Globus pallidus (tissue), 1 donor: ENCODE data around the gene OIP5.
"Not testable (repeated sequence)": the region's sequence is repeated elsewhere in the genome, so short reads cannot be mapped to it uniquely, and the experiment has no call there.

ENCODE experiments used
- DNase-seq: peaks from one replicate; pipeline ENCODE4 v3.0.0-alpha.2; 2015; ENCODE audit warnings: low spot score

The OIP5 gene

GRCh38 chr15:41332194-41333025 lies at the start of gene OIP5, which contains the start of gene NUSAP1:
OIP5 (minus strand) TSS chr15:41332591; CDS start chr15:41332561, 30 bp downstream.
NUSAP1 (plus strand) TSS chr15:41332881; CDS start chr15:41332958, 77 bp downstream.
- peak; percentile 94 for DNase-seq

DNA sequence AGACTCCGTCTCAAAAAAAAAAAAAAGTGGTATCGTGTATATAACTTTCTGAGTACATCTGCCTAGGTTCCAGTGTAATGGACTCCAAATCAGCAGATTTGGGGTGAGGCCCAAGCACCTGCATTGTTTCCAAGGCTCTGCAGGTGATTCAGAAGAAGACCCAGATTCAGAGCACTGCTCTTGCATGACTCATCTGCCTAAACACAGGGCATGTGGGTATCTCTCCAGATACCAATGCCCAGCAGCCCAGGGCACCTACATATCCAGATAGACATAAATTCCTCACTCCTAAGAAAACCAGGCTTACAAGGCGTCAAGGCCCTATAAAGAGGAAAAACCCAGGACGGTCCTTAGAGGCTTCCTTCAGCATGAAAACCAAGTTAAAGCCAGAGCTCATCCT lies 45.6 kb upstream of the OIP5 start:
- DNase-seq, result no peak

DNA sequence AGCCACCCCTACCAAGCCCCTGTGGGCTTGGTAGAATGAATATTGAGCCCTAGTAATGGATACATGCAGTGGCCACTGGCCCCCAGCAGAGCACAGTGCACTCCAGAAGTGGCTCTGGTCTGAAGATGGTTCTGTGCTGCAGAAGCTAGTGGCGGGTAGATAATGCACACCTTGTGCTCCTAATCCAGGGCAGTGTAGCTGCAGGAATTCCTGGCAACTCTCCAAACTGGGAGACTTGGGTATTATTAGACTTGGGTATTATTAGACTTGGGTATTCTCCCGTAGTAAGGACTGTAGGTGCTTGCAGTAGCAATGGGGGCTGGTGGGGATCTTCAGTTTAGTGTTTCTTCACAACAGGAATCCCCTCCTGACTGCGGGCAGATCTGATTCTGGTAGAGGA lies 35.0 kb upstream of the OIP5 start:
- no peak for DNase-seq

GRCh38 chr15:41354371-41354770 lies 22.0 kb upstream of the OIP5 start:
- DNase-seq, result no peak

DNA sequence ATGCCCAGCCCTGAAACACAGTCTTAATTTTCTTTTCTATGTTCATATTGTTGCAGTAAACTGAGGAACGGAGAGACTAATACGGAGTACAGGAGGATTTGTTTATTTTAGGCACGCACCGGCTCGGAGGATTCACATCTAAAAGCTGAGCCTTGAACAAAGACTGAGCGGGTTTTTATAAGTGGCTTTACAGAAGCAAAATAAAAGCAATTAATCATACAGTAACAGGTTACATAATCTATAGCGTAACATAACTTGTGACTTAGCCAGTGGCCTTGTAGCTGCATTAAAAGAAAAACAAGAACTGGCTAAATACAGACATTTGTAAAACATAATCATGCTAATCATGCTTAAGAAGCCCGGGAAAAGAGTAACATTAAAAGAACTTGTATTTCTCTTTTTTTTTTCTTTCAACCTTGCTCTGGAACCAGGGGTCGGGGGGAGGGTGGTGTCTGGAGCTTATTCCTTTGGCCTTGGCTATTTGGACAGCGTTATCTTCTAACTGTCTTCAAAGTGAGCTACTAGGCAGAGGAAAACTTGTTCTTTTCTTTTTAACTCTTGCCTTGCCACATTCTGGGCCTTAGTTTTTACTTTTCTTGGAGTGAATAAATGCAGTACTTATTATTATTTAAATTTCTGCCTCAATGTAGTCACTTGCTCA lies 17.8 kb upstream of the OIP5 start:
- DNase-seq, result no peak

DNA sequence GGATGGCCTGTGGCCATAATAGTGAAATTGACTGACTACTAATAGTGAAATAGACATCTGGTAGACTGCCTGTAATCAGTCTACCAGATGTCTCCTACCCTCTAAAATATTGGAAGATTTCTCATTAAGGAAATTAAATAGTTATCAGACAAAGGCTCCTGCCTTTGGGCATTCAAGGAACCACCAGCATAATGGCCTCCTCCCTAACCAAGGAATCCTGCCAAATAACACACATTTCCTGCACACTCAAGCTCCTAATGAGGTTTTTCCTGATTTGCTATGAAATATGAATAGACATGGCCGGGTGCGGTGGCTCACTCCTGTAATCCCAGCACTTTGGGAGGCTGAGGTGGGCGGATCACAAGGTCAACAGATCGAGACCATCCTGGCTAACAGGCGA lies 14.8 kb upstream of the OIP5 start:
- DNase-seq, result no peak

DNA sequence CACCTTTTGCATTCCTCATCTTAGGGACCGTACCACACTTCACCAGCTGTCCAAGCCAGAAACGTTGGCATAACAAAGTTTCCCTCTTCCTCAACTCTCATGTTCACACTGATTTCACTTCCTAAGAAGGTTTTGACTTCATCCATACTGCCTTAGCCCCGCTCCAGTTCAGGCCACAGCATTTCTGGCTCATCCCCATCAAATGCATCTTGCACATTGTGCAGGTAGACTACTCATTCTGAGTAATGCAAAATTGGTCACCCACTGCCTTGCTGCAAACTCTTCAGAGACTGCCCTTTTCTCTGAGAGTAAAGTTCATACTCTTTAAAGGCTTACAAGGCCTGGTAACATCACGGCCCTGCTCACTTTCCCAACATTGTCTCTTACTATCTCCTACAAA lies 9.1 kb upstream of the OIP5 start:
- no peak for DNase-seq

GRCh38 chr15:41340189-41340695 lies 7.9 kb upstream of the OIP5 start:
- no peak for DNase-seq

GRCh38 chr15:41337631-41338522 lies 5.5 kb upstream of the OIP5 start:
- no peak for DNase-seq

DNA sequence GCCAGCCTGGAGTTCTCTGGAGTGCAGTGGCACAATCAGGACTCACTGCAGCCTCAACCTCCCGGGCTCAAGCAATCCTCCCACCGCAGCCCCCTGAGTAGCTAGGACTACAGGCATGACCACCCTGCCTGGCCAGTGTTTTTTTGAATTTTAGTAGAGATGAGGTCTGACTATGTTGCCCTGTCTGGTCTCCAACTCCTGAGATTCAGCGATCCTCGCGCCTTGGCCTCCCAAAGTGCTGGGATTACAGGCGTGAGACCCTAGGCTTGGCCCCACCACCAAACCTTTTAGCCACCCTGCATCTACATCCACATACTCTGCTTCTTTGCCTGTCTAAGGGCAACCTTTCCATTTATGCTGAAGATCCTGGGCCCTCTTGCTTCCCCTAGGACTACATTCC lies 4.7 kb upstream of the OIP5 start:
- no peak for DNase-seq

DNA sequence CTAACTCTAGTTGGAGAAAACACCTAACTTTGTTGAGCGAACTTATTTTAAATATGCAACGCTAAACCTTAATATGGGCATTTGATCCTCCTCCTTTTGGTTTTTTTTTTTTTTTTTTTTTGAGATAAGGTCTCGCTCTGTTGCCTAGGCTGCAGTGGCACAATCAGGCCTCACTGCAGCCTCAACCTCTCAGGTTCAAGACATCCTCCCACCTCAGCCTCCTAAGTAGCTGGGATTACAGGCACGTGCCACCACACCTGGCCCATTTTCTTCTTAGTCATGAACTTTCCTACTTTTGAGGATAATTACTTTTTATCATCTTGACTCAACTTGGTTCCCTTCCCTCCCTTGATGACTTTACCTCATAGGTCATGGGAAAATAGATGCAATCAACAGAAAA lies 4.2 kb upstream of the OIP5 start:
- DNase-seq, result no peak

GRCh38 chr15:41334293-41335120 lies 2.1 kb upstream of the OIP5 start:
- no peak for DNase-seq

DNA sequence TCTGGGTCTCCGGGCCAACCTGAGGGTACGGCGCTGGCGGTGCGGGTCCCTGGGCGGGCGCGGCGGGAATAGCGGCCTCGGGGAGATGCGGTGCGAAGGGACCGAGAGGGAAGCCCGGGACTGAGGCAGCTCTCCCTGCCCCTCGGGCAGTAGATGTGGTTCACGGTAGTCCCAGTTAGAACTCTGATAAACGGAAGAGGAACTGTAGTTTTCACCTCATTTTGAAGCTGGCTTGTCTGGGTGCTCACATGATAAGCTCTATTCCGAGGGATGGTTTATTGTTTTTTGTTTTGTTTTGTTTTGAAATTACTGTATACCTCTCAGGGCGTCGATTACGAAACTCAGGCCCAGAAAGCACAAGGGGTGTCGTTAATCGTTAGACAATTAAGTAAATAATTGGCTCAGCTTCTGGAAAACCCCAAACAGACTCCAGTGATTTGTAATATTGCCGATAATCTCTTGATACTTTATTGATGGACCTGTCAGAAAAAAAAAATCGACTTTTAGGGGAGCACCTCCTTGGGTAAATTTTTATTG lies 703 bp upstream of the OIP5 start:
- no peak for DNase-seq

GRCh38 chr15:41331833-41332193 lies 578 bp downstream of the OIP5 start:
- no peak for DNase-seq

DNA sequence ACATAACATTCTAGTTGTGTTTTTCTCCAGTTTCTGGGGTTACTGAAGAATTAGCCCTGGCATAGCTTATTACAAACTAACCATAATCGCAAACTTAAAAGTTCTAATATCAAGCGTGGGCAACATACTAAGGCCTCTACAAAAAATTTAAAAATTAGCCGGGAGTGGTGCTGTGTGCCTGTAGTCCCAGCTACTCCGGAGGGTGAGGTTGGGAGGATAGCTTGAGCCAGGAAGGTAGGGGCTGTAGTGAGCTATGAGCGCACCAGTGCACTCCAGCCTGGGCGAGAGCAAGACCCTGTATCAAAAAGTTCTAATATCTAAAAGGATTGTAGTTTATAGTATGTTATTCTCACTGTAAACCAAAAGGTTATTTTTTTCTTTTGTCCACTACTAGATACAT lies 1.1 kb downstream of the OIP5 start:
- DNase-seq, result no peak

- no peak for DNase-seq
Observed at GRCh38 chr15:41323611-41324010, 8.8 kb downstream of the OIP5 start.

DNA sequence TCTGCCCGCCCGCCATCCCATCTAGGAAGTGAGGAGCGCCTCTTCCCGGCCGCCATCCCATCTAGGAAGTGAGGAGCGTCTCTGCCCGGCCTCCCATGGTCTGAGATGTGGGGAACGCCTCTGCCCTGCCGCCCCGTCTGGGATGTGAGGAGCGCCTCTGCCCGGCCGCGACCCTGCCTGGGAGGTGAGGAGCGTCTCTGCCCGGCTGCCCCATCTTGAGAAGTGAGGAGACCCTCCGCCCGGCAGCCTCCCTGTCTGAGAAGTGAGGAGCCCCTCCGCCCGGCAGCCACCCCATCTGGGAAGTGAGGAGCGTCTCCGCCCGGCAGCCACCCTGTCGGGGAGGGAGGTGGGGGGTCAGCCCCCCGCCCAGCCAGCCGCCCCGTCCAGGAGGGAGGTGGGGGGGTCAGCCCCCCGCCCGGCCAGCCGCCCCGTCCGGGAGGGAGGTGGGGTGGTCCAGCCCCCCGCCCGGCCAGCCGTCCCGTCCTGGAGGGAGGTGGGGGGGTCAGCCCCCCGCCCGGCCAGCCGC lies 11.5 kb downstream of the OIP5 start:
- DNase-seq, result not testable (repeated sequence)

- no peak for DNase-seq
Observed at GRCh38 chr15:41309226-41309905, 23.0 kb downstream of the OIP5 start.

DNA sequence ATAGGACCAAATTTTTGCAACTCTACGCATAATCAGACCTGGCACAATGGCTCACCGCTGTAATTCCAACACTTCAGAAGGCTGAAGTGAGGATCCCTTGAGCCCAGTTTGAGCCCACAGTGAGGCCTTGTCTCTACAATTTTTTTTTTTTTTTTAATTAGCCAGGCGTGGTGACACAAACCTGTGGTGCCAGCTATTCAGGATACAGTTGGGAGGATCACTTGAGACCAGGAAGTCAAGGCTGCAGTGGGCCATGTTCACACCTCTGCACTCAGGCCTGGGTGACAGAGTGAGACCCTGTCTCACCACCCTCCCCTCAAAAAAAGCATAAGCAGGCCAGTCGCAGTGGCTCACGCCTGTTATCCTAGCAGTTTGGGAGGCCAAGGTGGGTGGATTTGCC lies 24.7 kb downstream of the OIP5 start:
- DNase-seq, result no peak

DNA sequence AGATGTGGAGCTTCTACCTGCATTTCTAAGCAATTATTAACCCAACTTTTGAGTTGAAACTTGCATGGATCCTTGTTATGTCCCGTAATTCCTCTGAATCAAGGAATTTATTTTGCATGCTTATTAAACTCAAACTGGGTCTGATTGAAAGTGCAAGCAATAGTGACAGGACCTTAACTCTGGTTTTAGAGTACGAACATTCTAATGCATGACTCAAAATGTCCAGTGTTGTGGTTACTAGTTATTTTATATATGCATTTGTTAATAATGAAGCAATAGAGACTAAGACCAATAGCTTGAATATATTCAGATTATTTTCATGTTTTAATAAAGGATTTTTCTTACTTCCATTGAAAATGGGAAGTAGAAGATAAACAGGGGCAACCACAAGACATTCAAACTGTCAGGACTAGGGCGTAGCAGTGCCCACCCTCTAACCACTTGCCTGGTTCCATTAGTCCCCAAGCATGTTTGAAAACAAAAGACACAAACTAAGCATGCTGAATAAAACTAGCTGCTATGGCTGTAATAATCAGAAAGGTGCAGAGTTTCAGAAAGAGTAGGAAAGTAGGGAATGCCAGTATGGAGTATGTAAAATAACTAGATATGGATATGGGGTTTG lies 28.1 kb downstream of the OIP5 start:
- DNase-seq, result no peak
